GM04503 (cell line): ENCODE results near the gene VTN.
A peak's percentile ranks its signal among the peaks of the same experiment; 100 is the strongest.

Source experiments
- DNase-seq: peaks from one replicate; pipeline ENCODE4 v3.0.0-alpha.2; 2012; ENCODE audit warnings: low read depth

The VTN gene

DNA sequence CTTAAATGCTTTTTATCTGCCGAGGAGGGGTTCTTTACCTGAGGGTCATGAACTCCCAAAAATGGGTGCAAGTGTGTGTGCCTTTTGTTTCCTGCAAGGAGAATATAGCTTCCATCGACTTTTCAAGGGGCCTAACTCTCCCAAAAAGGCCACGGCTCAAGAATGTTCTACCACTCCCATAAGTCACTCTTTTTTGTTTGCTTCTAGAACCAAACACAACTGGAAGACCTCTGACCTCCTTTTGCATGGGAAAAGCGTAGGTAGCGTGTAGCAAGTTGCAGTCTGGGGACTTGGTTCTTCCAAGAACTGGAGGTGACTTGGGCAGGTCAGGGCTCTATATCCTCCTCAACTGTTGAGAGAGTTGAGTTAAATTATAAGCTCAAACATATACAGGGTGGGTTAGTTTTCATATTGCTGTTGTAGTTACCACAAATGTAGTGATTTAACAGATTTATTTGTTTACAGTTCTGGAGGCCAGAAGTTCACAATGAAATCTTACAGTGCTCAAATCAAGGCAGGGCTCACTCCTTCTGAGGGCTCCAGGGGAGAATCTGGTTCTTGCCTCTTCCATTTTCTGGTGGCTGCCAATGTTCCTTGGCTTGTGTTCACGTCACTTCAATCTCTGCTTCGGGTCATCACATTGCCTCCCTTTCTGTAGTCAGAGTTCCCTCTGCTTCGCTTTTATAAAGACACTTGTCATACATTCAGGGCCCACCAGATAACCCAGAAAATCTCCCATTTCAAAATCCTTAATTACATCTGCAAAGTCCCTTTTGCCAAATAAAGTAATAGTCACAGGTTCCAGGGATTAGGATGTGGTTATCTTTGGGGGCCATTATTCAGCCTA lies 49.7 kb downstream of the VTN start:
- no peak for DNase-seq

DNA sequence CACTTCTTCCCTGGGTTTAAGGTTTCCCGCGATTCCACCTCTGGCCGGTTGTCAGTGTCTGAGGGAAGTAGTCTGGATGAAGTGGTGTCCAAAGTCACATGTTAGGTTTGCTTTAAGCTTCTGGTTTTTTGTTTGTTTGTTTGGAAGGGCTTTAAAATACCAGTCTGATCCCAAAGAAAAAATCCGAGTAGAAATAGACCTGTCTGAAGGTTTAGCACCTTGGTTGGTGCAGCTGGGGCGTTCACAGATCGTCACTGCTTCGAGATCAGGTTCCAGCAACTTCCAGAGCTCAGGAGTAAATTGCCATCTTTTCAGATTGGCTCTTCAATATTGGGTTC lies 50.5 kb downstream of the VTN start:
- no peak for DNase-seq

DNA sequence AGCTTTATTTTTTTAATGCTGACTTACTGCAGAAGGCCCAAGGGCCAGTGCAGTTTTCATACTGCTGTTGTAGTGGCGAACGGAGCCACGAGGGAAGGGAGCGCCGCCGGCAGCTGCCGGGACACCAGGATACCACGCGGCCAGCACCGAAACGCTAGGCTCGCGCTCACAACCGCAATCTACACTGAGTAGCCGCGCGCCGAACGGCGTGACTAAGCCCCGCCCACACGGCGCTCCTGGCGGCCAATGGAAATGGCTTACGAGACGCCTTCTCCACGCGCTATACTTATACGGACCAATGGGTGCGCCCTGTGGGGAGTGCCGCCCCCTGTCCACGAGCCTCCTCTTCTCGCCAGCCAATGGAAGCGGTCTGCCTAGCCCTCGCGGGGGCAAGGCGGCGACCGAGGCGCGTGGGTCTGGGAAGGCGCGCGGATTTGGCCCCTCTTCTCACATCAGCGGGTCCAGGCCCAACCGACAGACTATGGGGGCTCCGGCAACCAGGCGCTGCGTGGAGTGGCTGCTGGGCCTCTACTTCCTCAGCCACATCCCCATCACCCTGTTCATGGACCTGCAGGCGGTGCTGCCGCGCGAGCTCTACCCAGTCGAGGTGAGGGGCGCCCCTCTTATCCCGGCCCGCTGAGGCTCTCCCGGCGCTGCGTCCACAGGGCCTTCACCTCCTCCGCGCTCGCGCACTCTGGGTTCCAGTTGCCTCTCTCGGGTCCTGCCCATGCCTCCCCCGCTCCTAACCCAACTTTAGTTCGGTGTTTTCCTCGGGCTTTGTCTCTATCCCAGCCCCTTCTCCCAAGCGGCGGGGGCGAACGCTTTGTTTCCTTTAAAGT lies 51.1 kb downstream of the VTN start, which contains the start of gene TMEM97:
TMEM97 (plus strand) TSS at position 442 of the 839 bp plus-strand sequence; CDS start at position 482, 40 bp downstream.
- peak; percentile 84 for DNase-seq

DNA sequence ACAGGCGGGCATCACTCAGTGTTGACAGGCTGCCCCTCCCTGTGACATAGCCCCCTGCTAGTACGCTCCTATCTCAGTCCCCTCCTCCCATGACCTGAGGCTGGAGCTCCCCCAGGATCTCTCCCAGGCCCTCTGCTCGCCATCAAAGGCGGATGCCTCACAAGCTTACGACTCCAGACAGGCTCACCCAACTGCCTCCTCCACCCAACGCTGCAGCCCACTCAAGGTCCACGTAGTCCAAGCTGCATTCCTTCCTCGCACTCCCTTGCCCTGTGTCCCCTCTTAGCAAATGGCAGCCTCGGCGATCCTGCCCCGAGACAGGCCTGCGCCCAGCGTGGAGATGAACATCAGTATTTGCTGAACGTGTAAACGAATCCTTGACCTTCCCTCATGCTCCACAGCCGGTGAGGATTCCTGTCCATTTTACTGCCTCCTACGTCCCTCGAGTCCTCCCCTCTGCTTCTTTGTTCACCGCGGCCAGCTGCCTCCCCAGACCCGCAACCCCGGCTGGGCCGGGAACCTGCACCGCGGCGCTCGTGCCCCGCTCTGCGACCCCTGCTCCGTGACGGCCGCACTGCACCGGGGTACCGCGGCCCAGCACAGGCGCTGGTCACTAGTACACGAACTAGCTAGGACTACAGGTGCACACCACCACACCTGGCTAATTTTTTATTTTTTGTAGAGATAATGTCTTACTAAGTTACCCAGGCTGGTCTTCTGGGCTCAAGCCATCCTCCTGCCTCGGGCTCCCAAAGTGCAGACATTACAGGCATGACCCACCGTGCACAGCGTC lies 51.9 kb downstream of the VTN start:
- no peak for DNase-seq
